GM18858 (cell line): ENCODE data around the gene SLC34A3.

Experiments used
- ATAC-seq: cut with Tn5 transposase; IDR thresholded peaks from one replicate; pipeline ENCODE4 v1.9.1; 2021; ENCODE audit not compliant: unreplicated experiment

The SLC34A3 gene

GRCh38 chr9:137217276-137218211, 13.2 kb upstream of the SLC34A3 start:
- no peak for ATAC-seq

DNA sequence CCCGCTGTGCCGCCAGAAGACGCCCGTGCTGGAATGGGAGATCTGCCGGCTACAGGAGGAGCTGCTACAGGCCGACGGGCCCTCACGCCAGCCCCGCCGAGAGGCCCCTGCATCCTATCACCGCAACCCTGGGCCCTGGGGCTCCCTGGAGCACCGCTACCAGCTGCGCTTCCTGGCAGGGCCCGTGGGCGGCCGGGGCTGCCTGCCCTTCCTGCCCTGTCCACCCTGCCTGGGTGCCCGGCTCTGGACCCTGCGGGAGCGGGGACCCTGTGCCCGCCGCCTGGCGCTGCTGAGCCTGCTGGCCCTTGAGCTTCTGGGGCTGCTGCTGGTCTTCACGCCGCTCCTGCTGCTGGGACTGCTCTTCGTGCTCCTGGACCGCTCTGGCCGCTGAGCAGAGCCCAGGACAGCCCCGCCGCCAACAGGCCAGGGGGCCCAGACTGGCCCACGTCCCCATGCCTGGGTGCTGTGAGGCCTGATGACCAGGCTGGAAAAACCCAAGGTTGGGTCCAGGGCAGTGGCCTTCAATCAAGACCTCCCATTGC, 12.4 kb upstream of the SLC34A3 start:
- no peak for ATAC-seq

DNA sequence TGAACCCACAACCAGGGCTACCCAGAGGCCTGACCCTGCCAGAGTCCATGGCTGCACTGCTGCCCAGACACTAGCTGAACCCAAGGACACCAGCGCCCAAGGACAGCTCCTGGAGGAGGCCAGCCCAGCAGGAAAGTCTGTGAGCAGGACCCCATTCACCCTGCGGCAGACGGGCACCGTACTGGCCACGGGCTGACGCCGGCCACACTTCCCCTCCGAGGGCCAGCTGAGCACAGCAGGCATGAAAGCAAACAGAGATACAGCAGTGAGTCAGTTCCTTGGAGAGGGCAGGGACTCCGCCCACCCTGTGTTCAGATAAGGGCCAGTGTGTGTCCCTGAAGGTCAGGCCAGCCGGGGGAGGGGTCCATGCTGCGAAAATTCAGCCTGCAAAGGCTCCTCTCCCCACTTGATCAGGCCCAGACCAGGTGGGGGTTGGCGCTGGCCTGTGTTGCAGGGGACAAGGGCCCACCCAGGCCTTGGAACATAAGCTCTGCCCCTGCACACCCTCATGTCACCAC, 11.9 kb upstream of the SLC34A3 start:
- no peak for ATAC-seq

DNA sequence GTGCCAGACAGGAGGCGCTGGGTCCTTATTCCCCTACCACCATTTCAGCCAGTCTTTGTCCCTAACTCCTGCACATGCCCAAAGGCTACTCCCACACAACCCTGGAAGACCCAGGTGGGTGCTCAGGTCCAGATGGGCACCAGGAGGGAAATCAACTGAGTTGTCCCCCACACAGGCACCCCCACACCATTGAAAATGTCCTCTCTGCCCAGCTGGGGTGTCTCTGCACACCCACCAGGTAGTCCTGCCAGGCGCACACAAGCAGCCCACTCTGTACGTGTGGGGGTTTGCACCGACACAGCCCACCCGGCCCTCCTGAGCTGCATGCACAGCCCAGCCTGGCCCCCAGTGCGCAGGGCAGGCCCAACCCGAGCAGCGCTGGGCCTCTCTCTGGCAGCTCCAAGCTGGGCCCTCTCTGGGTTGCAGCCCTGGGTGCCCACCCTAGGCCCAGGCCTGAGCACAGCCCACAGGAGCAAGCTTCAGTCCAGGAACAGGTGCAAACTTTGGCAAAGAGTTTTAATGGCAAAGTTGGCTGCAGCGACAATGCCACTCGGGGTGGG, 10.9 kb upstream of the SLC34A3 start:
- no peak for ATAC-seq

- no peak for ATAC-seq
Observed at GRCh38 chr9:137220317-137221094, 10.2 kb upstream of the SLC34A3 start.

DNA sequence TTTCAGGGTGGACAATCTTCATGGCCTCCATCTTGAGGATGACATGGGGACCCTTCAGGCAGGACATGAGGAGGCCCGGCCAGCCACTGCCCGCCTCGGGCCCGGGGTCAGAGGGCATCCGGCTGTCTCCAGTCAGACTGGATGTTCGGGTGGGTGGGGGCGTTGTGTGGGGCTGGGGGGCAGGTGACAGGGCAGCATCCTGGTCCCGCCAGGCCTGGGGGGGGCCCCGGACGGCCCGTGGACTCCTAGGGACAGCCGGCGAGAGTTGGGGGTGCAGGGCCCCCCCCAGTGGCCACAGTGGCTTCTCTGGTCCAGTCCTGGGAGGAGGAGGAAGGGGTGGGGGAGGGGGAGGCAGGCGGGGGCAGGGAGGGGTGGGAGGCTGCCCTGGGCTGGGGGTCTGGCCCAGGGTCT, 9.6 kb upstream of the SLC34A3 start:
- no peak for ATAC-seq

- ATAC-seq, result no peak
Observed at GRCh38 chr9:137221506-137222111, 9.1 kb upstream of the SLC34A3 start.

DNA sequence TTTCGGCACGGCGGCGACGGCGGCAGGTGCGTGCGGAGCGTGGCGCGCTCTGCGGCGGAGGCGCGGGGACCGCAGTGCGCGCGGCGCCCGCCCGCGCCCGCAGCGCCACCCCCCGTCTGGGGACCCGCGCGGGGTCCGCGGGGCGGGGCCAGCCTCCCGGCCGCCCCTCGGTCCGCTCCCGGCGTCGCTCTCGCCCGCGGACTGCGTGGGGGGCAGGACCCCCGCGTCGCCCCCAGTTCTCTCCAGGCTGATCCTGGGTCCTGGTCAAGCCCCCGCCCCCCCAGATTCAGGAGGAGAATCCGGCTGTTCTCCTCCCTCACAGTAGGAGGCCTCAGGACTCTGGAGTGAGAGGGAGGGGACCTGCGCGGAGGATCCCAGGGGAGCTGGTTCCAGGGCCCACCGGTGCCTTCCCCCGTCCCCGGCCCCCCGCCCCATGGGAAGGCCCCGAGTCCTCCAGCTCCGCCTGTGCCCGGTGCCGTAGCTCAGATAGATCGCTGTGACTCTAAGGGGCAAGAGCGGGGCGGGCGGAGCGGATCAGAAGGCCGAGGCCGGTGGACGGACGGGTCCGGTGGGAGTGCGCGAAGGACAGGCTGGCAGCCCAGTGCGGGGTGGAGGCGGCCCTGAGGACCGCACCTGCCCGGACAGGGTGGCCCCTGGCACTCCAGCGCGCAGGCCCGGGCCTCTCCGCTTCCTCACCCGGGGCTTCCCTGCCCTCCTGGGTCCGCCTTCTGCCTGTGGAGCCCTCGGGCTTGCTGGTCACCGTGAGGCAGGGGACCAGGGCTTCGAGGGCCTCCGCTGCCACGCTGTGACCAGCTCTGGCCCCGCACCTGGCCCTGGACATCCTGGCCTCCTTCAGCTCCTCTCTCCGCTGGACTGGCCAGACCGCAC, 8.3 kb upstream of the SLC34A3 start, which contains the start of gene RNF208:
TSS of gene RNF208 (minus strand) at position 51 of the 888 bp plus-strand sequence. CDS start 1,028 bp downstream, outside the sequence.
- no peak for ATAC-seq

GRCh38 chr9:137223078-137223970, 7.4 kb upstream of the SLC34A3 start:
- peak; percentile 42 for ATAC-seq

DNA sequence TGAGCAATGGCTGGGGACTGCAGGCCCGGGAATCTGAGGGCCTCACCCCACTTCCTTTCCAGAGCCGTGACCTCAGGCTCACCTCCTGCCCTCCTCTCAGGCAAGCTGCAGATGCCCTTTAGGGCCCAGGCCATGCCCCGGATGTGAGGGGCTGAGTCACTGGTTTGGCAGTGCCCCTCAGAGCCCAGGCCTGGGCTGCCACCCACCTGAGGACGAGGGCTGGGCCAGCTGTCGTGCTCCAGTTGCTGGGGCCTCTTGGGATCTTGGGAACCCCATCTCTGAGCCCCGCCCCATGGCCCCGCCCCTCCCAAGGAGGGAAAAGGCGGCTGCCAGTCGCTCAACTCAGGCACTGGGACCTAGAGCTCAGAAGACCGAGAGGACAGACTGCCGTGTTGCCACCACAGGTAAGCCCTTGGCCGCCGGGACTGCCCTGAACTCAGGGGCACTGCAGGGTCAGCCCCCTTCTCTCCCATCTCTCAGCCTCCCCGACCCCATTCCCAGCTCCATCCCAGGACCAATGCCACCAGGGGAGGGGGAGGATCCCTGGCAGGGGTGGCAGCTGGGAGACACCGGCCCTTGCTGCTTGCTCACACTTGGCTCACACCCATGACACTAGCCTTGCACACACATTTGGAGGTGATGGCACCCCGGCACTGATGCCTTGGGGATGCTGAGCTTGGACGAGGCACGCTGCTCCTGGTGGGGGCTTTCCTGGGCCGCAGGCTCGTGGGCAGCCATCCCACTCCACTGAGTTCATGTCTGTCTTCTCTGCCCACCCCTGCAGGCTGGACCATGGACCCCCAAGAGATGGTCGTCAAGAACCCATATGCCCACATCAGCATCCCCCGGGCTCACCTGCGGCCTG, 5.6 kb upstream of the SLC34A3 start, which contains the start of gene CYSRT1:
TSS of gene CYSRT1 (plus strand) at position 345 of the 865 bp plus-strand sequence. CDS start at position 793, 448 bp downstream.
- ATAC-seq, result no peak

- ATAC-seq, result no peak
Observed at GRCh38 chr9:137225699-137226331, 4.9 kb upstream of the SLC34A3 start.

- ATAC-seq, result no peak
Observed at GRCh38 chr9:137226338-137227053, 4.2 kb upstream of the SLC34A3 start.

DNA sequence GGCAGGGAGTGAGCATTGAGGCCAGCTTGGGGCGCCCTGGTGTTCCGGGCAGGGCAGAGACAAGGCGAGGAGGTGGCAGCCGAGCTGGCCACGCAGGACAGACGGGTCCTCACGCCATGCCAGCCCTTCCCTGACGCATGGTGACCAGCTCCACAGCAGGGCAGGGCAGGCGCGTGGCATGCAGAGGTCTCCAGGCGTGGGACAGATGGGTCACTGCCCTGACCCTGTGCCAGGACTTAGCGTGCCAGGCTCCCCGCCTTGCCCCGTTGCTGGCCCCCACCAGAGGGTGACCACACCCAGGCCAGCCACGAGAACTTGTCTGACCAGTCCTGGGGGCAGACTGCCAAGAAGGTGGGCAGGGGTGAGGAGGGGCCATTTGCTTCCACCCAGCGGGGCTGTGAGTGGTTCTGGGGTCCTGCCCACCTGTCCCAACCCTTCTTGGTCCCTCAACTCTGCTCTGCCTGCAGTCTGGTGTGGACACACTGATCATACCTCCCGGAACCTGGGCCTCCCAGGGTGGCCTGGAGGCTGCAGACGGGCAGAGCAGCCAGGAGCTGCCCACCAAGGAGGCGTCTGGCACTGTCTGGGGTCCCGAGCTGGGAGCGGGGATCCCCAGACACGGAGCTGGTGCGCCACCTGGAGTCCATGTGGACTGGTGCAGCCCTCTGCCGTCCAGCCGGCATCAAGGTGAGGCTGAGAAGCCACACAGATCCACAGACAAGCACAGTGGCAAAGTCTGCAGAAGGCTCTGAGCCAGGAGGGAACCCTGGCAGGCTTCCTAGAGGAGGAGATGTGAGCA, 3.4 kb upstream of the SLC34A3 start, which contains the start of gene RNF224:
TSS of gene RNF224 (plus strand) at position 449 of the 799 bp plus-strand sequence. CDS start 834 bp downstream, outside the sequence.
- no peak for ATAC-seq

DNA sequence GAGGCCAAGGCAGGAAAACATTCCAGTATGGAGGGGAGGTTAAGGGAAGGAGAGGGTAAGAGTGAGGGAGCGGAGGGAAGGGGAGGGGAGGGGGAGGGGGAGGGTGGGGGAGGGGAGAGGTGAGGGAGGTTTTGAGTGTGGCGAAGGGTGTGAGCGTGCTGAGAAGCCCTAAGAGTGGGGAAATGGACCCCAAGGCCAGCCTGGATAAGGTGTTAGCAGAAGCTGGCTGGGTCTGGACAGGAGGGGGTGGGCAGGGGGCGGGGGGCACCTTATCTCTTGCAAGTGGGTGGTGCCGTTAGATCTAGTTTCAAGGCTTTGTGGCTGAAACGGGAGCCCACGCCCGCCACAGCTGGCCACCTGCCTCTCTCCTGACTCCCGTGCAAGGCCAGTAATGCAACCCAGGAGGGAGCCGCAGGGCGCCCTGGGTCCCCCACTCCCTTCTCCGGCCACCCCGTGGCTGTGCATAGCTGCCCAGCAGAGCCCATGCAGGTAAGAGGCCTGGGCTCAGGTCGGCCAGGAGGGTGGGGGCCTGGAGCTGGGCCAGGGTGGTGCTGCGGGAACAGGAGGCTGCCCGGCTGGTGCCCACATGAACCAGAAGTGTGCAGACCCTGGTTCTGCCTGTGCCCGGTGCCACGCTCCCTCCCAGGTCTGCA, 2.7 kb upstream of the SLC34A3 start:
- ATAC-seq, result no peak

GRCh38 chr9:137228506-137228967, 2.2 kb upstream of the SLC34A3 start:
- no peak for ATAC-seq
